Erythroblast (primary cell): ENCODE data around the gene MSI2.

Experiments
- GATA1 ChIP-seq: IDR thresholded peaks from 2 replicates; pipeline ENCODE4 v1.6.1; 2011; ENCODE audit warnings: low read depth, mild to moderate bottlenecking, control low read depth, low read length, moderate library complexity
- POLR2A ChIP-seq: IDR thresholded peaks from 2 replicates; pipeline ENCODE4 v1.6.1; 2011; ENCODE audit warnings: mild to moderate bottlenecking, low read length

GRCh38 chr17:57451643-57452042 is 195.3 kb downstream of the MSI2 start:
- TF ChIP-seq POLR2A (no peak), GATA1 (no peak)
